HFF-Myc (cell line): ENCODE results near the gene CETN1.

Experiments
- DNase-seq: peaks from one replicate; pipeline ENCODE4 v3.0.0-alpha.2; 2011; ENCODE audit warnings: low read depth; ENCODE audit errors: extremely low read depth
- H3K4me3 ChIP-seq: replicated peaks from 2 replicates; pipeline ENCODE4 v1.5.1; 2011; ENCODE audit warnings: low read depth, mild to moderate bottlenecking, control low read depth, low read length
- TF ChIP-seq, protein P1 (sequence below): IDR thresholded peaks from 2 replicates; pipeline ENCODE4 v1.5.1; 2012; ENCODE audit warnings: mild to moderate bottlenecking, low read depth, low read length, control low read depth; ENCODE audit errors: missing control alignments

CETN1 gene

GRCh38 chr18:621291-622043 lies 41.3 kb downstream of the CETN1 start:
- DNase-seq: peak; percentile 26
- no peak overlapping the region for H3K4me3 ChIP-seq
- TF ChIP-seq, protein P1, sequence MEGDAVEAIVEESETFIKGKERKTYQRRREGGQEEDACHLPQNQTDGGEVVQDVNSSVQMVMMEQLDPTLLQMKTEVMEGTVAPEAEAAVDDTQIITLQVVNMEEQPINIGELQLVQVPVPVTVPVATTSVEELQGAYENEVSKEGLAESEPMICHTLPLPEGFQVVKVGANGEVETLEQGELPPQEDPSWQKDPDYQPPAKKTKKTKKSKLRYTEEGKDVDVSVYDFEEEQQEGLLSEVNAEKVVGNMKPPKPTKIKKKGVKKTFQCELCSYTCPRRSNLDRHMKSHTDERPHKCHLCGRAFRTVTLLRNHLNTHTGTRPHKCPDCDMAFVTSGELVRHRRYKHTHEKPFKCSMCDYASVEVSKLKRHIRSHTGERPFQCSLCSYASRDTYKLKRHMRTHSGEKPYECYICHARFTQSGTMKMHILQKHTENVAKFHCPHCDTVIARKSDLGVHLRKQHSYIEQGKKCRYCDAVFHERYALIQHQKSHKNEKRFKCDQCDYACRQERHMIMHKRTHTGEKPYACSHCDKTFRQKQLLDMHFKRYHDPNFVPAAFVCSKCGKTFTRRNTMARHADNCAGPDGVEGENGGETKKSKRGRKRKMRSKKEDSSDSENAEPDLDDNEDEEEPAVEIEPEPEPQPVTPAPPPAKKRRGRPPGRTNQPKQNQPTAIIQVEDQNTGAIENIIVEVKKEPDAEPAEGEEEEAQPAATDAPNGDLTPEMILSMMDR: no peak

DNA sequence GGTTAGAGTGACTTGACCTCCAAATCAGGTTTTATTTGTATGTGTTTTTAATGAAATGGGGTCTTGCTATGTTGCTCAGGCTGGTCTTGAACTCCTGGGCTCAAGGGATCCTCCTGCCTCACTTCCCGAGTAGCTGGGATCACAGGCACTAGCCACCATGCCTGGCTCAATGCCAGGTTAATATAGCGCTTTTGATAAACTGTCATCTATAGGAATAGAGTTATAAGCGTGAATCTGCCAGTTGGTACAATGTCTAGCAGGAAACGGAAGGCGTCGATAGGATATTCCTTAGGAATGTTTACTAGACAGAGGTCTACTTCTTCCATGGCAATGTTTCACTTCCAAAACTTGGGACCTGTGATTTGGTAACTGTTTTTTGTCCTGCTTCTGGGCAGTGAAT lies 42.1 kb downstream of the CETN1 start:
- TF ChIP-seq, protein P1: no peak
- H3K4me3 ChIP-seq: no peak overlapping the region
- no peak for DNase-seq

DNA sequence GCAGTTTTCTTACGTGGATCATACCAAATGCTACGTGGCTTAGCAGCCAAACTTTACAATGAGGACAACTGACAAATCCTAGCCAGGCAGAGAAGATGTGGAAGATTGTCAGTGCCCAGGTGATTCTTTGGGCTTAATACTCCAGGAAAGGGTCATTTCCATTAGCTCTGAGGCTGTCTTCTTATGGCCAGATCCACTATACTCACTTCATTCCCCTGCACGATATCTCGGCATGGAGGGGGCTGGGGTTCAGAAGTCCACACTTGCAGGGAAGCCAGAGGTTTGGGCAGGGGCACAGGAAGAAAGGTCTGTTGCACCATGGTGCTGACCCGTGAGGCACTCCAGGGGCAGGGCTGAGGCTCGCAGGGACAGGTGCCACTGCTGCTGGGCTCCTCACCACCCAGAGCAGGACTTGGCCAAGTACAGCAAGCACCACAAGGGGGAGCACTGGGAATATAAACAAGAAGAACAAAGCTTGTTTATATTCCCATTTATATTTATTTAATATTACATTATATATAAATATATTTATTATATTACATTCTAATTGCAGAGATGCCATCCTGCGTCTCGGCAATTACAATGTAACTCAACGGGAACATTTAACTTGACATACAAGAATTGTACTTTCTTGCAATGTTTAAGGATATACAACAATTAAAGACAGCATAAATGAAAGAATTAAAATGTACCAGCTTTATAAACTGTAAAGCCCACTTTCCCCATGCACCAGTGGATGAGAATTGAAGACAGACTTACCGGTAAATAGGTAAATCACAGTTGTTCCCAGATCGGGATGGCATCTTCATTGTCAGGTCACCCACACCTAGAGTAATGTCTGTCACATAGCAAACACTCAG lies 43.8 kb downstream of the CETN1 start:
- TF ChIP-seq, protein P1: peak; percentile 76
- no peak overlapping the region for H3K4me3 ChIP-seq
- peak; percentile 40 for DNase-seq

DNA sequence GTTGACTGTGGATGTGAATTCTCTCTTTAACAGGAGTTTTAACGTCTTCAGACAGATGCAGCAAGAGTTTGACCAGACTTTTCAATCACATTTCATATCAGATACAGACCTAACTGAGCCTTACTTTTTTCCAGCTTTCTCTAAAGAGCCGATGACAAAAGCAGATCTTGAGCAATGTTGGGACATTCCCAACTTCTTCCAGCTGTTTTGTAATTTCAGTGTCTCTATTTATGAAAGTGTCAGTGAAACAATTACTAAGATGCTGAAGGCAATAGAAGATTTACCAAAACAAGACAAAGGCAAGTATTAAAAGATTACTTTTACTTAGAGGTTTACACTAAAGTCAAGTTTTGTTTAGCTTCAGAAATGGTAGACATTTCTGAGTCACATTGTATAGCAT lies 47.1 kb downstream of the CETN1 start:
- H3K4me3 ChIP-seq: no peak overlapping the region
- TF ChIP-seq, protein P1: no peak
- DNase-seq: no peak

DNA sequence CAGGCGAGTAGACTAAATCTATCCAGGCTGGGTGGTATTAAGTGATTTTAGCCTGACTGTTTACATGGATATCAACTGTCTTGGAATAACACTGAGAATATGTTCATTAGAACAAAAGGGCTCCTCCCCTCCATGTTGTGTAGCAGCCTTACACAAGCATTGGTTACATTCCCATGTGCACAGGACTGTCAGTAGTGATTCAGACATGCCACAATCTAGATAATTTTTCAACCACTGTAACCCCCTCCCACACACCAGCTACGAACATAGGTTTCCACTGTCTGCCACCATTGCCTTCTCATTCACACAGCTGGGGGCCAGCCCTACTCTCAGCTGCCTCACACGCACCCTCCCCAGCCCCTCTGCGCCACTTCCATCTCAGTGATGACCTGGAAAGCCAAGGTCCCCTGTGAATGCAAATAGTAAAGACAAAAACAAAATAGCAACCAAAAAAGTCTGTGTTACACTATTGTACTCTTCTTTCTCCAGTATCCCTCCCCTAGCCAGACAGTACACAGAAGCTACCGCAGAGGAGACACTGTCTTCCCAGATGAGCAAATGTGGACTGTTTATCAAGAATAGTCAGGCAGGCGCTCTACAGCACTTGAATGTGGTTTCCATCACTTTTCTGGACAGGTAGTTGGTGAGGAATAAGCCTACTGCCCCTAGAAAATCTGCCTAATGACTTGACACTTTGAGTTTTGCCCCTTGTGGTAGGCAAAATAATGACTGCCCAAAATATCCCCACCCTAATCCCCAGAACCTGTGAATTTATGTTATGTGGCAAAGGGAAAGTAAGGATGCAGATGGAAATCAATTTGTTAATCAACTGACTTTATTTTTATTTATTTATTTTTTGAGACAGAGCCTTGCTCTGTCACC lies 49.3 kb downstream of the CETN1 start:
- TF ChIP-seq, protein P1: peak; percentile 5
- no peak for DNase-seq

GRCh38 chr18:631560-631959 lies 51.4 kb downstream of the CETN1 start:
- H3K4me3 ChIP-seq: no peak overlapping the region
- DNase-seq: no peak
- TF ChIP-seq, protein P1: no peak

More for the DNA sequence above, 49.3 kb downstream of the CETN1 start:
- H3K4me3 ChIP-seq: no peak overlapping the region
